Heart left ventricle (tissue), 16 donors: ENCODE data around the gene PRXL2A. TPM values are rescaled to one million over a fixed set of nuclear protein-coding genes. Genes with fewer than 3 reads are reported as not detected.
"Not testable (repeated sequence)": the region's sequence is repeated elsewhere in the genome, so short reads cannot be mapped to it uniquely, and the experiment has no call there.

ENCODE experiments used
- ATAC-seq, 4 donors: fragments of 200-7000 bp; cut with Tn5 transposase; one replicate each; pipeline ENCODE4 v1.9.1; 2020 to 2022; ENCODE audit warnings: moderate library complexity in 4 of 4, mild to moderate bottlenecking in 3 of 4, moderate number of reproducible peaks in 1 of 4
- DNase-seq, 5 donors: peaks; one replicate each; pipeline ENCODE4 v3.0.0-alpha.2; 2020
- H3K27ac ChIP-seq, 12 donors: fragments of 200-600 bp; sonication (generic) in 4 of 12; one replicate each; pipeline versions ENCODE4 v1.5.0 to v1.8.0; 2016 to 2022; ENCODE audit warnings: mild to moderate bottlenecking in 2 of 12
- H3K27me3 ChIP-seq, 9 donors: fragments of 200-600 bp; sonication (generic) in 2 of 9; one replicate each; pipeline versions ENCODE4 v1.5.1 to v1.8.0; 2016 to 2022; ENCODE audit warnings: mild to moderate bottlenecking in 3 of 9
- H3K36me3 ChIP-seq, 9 donors: fragments of 200-600 bp; sonication (generic) in 2 of 9; one replicate each; pipeline versions ENCODE4 v1.5.0 to v1.8.0; 2018 to 2022; ENCODE audit warnings: mild to moderate bottlenecking in 2 of 9
- H3K4me1 ChIP-seq, 12 donors: fragments of 200-600 bp; sonication (generic) in 4 of 12; one replicate each; pipeline versions ENCODE4 v1.5.0 to v1.8.0; 2016 to 2022; ENCODE audit warnings: mild to moderate bottlenecking in 3 of 12
- H3K4me3 ChIP-seq, 12 donors: fragments of 200-600 bp; sonication (generic) in 4 of 12; one replicate each; pipeline versions ENCODE4 v1.5.0 to v1.8.0; 2017 to 2022; ENCODE audit warnings: mild to moderate bottlenecking in 9 of 12, moderate library complexity in 4 of 12
- H3K9me3 ChIP-seq, 12 donors: fragments of 200-600 bp; sonication (generic) in 4 of 12; one replicate each; pipeline versions ENCODE4 v1.5.0 to v1.8.0; 2016 to 2022; ENCODE audit warnings: mild to moderate bottlenecking in 1 of 12
- POLR2A ChIP-seq, 2 donors: fragments of 450-650 bp; IDR thresholded peaks; one replicate each; pipeline ENCODE4 v1.6.1; 2017; ENCODE audit warnings: antibody characterized with exemption in 2 of 2, mild to moderate bottlenecking in 2 of 2, moderate library complexity in 2 of 2
- WGBS, 4 donors: extraction: QIAGEN DNeasy Blood & Tissue Kit in 2 of 4; methylation state at CpG; one replicate each; pipeline versions ENCODE4 v1.1.5 to v1.1.7; 2013 to 2018; 5-methylcytosine and 5-hydroxymethylcytosine counted together
- intact Hi-C, 10 donors: fragments of 100-400 bp; cut with DNase I; formaldehyde crosslinking; loops; one replicate each; pipeline versions ENCODE4 v1.11.1 to v1.14.2; 2022
- polyA plus RNA-seq, 2 donors: library from polyadenylated mRNA; stranded (reverse); fragments of 200-250 nt; gene quantifications; one replicate each; pipeline ENCODE4 v1.2.3, GENCODE V29; 2013
- total RNA-seq, 9 donors: library from RNA; depleted of rRNA in 2 of 9; stranded (reverse); fragments of >200 nt in 2 of 9; fragmentation: NEBNext Ultra II Directional in 3 of 9; extraction: Animal tissue kit (Norgen Biotek cat#: 25700) in 3 of 9; gene quantifications; one replicate each; pipeline versions ENCODE4 v1.1.0 to v1.2.4, GENCODE V29; 2016 to 2023
- TF ChIP-seq, protein P1 (sequence below), 12 donors: fragments of 200-600 bp; sonication (generic) in 4 of 12; IDR thresholded peaks; one replicate each; pipeline versions ENCODE4 v1.5.0 to v1.8.0; 2018 to 2022; ENCODE audit warnings: antibody characterized with exemption in 12 of 12, mild to moderate bottlenecking in 5 of 12
- donor health status: ischemic (EF 13 %, LVEDD 7.1; RV severe dilation, severe dysfunction).
- donor health status: healthy with polysubstance abuse.
- donor health status: DM: no; HTN: yes; CAD: no.
- donor health status: DM: no; HTN: no; CAD: no.
- donor health status: ischemic (EF 25% LVEDD 6.9; RV normal size, moderate dysfunction).
- donor health status: ischemic (EF 25% LVEDD 5.7; RV mildly dilated, moderate dysfunction).
- donor health status: healthy.
- donor health status: DM: yes; HTN: yes; CAD: no.
- donor health status: ischemic (EF 35%, LVEDD 5.7; RV mildly dilated, moderate dysfunction).
- donor health status: nonischemic (EF 11% LVEDD 7.7; RV severe dilation, severe dysfunction).
- donor health status: DM: yes; HTN: yes; CAD: no.
- donor health status: PGD.
- donor health status: ischemic (EF 29% LVEDD 5.4; RV normal size, mild dysfunction).
- donor health status: nonischemic (EF 23%, LVEDD 6.1; RV moderate dilation, normal function).

Gene PRXL2A
- total and polyA plus RNA-seq, 11 donors = 63.9 to 123 (median 78.5) TPM

DNA sequence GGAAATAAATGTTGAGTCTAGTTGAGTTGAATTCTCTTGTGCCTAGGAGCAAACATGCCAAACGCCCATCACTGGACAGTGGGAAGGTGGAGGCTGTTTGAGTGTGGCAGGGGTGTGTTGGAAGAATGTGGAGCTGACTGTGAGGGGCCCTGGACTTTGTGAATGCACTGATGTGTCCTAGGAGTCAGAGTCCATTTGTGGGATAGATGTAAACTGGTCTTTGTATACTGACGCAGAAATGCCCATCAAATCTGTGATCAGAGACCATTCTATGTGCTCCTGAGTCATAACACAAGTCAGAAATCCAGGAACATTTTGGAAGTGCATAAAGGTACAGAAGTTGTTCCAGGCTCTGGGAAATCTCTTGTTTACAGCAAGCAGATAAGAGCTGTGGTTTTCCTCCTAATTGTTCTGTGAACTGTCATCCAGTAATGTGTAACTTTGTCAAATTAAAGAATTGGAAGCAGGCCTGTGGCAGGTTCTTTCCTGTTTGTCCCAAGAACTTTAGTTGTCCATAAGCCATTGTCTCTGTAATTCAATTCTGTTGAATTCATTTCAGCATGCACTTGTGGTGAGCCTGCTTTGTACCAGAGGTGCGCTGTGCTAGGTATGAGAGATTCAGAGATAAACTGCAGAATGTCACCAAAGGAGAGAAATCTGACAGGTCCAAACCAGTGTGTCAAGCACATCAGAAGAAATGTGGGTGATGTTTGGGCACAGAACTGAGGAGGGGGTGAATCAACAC lies 7.6 kb downstream of the PRXL2A start:
- peak in 2 of 4 donors; percentile 16 to 21 for ATAC-seq
- no peak for DNase-seq
- peaks cover 3 to 74% (median 54%) of the 10 kb centered on the region in 12 donors for H3K4me1 ChIP-seq
- 62 to 66% (median 63%) methylated on average over 3 of the region's 3 CpGs for WGBS, 4 donors
- H3K36me3 ChIP-seq = peaks cover 0 to 6% (median 0%) of the 10 kb centered on the region in 9 donors
- no peaks in the 10 kb centered on the region for H3K9me3 ChIP-seq
- peak overlapping the region in 1 of 12 donors; percentile 4 for H3K4me3 ChIP-seq
- intact Hi-C loops = no loop called here
- H3K27me3 ChIP-seq = no peaks in the 10 kb centered on the region
- TF ChIP-seq POLR2A (IDR thresholded peaks at IDR 0.05) = no peak
- TF ChIP-seq, protein P1, sequence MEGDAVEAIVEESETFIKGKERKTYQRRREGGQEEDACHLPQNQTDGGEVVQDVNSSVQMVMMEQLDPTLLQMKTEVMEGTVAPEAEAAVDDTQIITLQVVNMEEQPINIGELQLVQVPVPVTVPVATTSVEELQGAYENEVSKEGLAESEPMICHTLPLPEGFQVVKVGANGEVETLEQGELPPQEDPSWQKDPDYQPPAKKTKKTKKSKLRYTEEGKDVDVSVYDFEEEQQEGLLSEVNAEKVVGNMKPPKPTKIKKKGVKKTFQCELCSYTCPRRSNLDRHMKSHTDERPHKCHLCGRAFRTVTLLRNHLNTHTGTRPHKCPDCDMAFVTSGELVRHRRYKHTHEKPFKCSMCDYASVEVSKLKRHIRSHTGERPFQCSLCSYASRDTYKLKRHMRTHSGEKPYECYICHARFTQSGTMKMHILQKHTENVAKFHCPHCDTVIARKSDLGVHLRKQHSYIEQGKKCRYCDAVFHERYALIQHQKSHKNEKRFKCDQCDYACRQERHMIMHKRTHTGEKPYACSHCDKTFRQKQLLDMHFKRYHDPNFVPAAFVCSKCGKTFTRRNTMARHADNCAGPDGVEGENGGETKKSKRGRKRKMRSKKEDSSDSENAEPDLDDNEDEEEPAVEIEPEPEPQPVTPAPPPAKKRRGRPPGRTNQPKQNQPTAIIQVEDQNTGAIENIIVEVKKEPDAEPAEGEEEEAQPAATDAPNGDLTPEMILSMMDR (IDR thresholded peaks at IDR 0.05) = no peak
- H3K27ac ChIP-seq = peak overlapping the region; percentile 5 to 85 (median 63)

DNA sequence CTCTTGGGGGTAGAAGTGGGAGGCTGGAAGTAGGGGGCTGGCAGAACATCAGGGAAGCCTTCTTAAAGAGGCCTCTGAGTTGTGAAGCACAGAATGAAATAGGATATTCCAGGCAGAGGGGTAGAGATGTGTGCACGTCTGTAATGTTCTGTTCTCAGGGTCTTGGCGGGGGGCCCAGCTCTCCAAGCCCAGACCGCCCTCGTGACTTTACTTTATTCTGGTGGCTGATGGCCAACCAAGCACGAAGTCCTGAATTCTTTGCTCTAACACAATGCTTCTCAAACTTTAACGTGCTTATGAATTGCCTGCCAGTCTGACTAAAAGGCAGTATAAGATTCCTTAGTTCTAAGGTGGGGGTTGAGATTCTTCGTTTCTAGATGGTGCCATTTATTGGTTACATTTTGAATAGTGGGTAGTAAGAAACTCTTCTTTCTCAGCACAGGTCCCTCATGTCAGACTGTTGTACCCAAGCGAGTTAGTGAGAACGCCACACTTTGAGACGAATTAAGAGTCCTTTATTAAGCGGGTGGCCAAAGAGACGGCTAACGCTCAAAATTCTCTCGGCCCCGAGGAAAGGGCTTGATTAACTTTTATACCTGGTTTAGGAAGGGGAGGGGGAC lies 8.2 kb downstream of the PRXL2A start:
- H3K27ac ChIP-seq = peak overlapping the region in 11 of 12 donors; percentile 40 to 85 (median 69)

GRCh38 chr10:80417256-80417655 lies 8.9 kb downstream of the PRXL2A start:
- H3K27me3 ChIP-seq, ATAC-seq, H3K4me3 ChIP-seq, intact Hi-C loops, H3K9me3 ChIP-seq, DNase-seq: not testable (repeated sequence)
- Histone ChIP-seq H3K27ac (peak overlapping the region in 4 of 12 donors; percentile 37 to 84 (median 58)), H3K36me3 (peaks cover 0 to 19% (median 7%) of the 10 kb centered on the region in 9 donors), H3K4me1 (peaks cover 2 to 61% (median 42%) of the 10 kb centered on the region in 12 donors)
- 78 to 81% (median 79%) methylated on average over 6 of the region's 6 CpGs for WGBS, 4 donors

More for the DNA sequence above, 8.2 kb downstream of the PRXL2A start:
- Histone ChIP-seq H3K4me3 (peak overlapping the region in 1 of 12 donors; percentile 4), H3K9me3 (no peaks in the 10 kb centered on the region), H3K36me3 (peaks cover 0 to 13% (median 1%) of the 10 kb centered on the region in 9 donors), H3K4me1 (peaks cover 3 to 67% (median 49%) of the 10 kb centered on the region in 12 donors), H3K27me3 (no peaks in the 10 kb centered on the region)
- peak; percentile 91 to 95 (median 92) for ATAC-seq
- intact Hi-C loops = no loop called here
- TF ChIP-seq, protein P1 (IDR thresholded peaks at IDR 0.05) = no peak
- no peak for TF ChIP-seq POLR2A (IDR thresholded peaks at IDR 0.05)
- peak; percentile 66 to 86 (median 73) for DNase-seq
- whole genome bisulfite sequencing, 4 donors = 42 to 59% (median 42%) methylated on average over 15 of the region's 15 CpGs

DNA sequence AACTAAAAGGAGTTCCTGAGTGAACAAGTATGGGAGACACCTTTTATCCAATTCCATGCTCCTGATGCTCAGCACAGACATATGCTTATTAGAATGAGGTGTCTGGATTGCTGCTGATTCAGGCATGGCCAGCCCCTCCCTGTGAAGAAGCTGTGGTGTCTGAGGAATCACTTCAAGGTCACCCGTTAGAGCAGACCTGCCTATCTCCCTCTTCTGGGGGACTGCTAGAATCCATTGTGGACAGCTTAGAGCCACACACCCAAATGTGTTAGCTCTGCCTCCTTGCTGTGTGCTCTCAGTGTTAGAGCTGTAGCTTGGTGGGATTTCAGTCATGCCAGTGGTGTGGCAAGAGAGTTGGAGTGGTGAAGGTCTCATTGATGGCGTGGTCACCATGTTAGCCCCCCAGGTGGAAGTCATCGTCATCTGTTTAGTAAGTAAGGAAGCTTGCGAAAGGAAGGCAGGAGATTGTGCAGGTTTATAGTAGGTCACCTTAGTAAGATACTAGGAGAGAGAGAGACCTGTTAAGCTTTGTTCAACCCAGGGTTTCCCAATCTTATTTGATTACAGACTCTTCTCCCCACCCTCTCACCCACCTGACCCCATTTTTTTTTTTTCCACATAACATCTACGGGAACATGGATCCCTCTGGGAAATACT lies 12.8 kb downstream of the PRXL2A start:
- Histone ChIP-seq H3K4me3 (no peak overlapping the region), H3K9me3 (no peaks in the 10 kb centered on the region), H3K4me1 (peaks cover 0 to 21% (median 7%) of the 10 kb centered on the region in 12 donors), H3K27me3 (no peaks in the 10 kb centered on the region), H3K27ac (no peak overlapping the region), H3K36me3 (peaks cover 0 to 52% (median 33%) of the 10 kb centered on the region in 9 donors)
- ATAC-seq (no peak), DNase-seq (no peak)
- WGBS, 4 donors = 76 to 89% (median 87%) methylated on average over 5 of the region's 5 CpGs
- intact Hi-C loops = no loop called here
- TF ChIP-seq POLR2A (IDR thresholded peaks at IDR 0.05) = no peak
- TF ChIP-seq, protein P1 (IDR thresholded peaks at IDR 0.05) = no peak
